ENCODE measurements around the gene INS. TPM values are rescaled to one million over a fixed set of nuclear protein-coding genes. Genes with fewer than 3 reads are reported as not detected.

Gene INS
- total RNA-seq, 1 experiment from 2014 or later, result not detected

DNA sequence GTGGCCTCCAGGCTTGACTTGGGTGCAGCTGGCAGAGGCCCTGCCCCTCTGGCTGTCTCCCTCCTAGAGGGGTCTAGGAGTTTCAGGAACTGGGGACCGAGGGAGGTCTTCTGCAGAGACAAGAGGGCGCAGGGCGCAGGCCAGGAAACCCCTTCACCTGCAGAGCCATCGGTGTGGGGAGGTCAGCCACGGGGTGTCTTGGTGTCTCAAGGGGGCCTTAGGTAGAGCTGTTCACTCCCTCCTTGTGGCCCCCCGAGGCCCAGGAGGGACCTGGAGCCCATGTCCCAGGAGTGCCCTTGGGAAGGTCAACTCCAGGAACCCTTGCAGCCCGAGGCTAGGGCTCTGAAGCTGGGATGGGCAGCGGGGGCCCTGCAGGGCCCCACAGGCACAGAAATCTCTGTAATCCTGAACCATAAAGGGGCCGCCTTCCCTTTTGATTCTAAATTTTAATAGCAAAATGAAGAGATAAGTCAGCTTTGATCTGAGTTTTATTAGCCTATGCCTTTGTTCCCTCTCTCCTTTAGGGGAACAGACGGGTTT is 42.0 kb upstream of the INS start:
- TF ChIP-seq, protein P1, sequence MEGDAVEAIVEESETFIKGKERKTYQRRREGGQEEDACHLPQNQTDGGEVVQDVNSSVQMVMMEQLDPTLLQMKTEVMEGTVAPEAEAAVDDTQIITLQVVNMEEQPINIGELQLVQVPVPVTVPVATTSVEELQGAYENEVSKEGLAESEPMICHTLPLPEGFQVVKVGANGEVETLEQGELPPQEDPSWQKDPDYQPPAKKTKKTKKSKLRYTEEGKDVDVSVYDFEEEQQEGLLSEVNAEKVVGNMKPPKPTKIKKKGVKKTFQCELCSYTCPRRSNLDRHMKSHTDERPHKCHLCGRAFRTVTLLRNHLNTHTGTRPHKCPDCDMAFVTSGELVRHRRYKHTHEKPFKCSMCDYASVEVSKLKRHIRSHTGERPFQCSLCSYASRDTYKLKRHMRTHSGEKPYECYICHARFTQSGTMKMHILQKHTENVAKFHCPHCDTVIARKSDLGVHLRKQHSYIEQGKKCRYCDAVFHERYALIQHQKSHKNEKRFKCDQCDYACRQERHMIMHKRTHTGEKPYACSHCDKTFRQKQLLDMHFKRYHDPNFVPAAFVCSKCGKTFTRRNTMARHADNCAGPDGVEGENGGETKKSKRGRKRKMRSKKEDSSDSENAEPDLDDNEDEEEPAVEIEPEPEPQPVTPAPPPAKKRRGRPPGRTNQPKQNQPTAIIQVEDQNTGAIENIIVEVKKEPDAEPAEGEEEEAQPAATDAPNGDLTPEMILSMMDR (conservative IDR thresholded peaks at IDR 0.05), result no peak

More for the DNA sequence above, 42.0 kb upstream of the INS start:
- no peak overlapping the region for H2BK12ac ChIP-seq (ENCODE audit: insufficient read length, low read depth, low read length)
- H3K9me3 Mint-ChIP-seq, result no peaks in the 10 kb centered on the region
- no peak overlapping the region for H3K27ac ChIP-seq (ENCODE audit: insufficient read length, low read depth, low read length)
- no peak overlapping the region for H2BK20ac ChIP-seq (ENCODE audit: low read depth, low read length, poor library complexity, severe bottlenecking)
- WGBS (ENCODE audit: extremely low coverage, insufficient read length, low lambda C conversion rate), result no CpG with 5 or more reads among the region's 10 CpGs
- no peak overlapping the region for H3K14ac ChIP-seq (ENCODE audit: insufficient read depth, low read length)
- H3K27me3 Mint-ChIP-seq (ENCODE audit: low read depth), result peaks cover 30% of the 10 kb centered on the region
- H3K27ac Mint-ChIP-seq, result no peak overlapping the region
- no peaks in the 10 kb centered on the region for H3K79me1 ChIP-seq (ENCODE audit: insufficient read depth, low read depth, low read length, poor library complexity, severe bottlenecking)
- H3K4me1 ChIP-seq (ENCODE audit: insufficient read depth, low read length), result no peaks in the 10 kb centered on the region
- no peak overlapping the region for H2AK5ac ChIP-seq (ENCODE audit: insufficient read length, low read length)
- no peak overlapping the region for H3K9ac ChIP-seq (ENCODE audit: extremely low read depth, insufficient read length, low read length)
- H3K23ac ChIP-seq (ENCODE audit: insufficient read length, low read depth, low read length), result no peak overlapping the region
- no peak overlapping the region for H2BK120ac ChIP-seq (ENCODE audit: low read depth, low read length, poor library complexity, severe bottlenecking)
- no peaks in the 10 kb centered on the region for H4K20me1 ChIP-seq (ENCODE audit: control insufficient read depth, insufficient read depth, insufficient read length)
- H2BK15ac ChIP-seq (ENCODE audit: low read depth, low read length), result no peak overlapping the region
- H3K4me1 Mint-ChIP-seq, result no peaks in the 10 kb centered on the region
- no peak overlapping the region for H3K4me2 ChIP-seq (ENCODE audit: insufficient read depth, insufficient read length, low read length)
- no peaks in the 10 kb centered on the region for H3K23me2 ChIP-seq (ENCODE audit: insufficient read length, low read depth, low read length, poor library complexity, severe bottlenecking)
- DNase-seq, result no peak
- no peak overlapping the region for H4K5ac ChIP-seq (ENCODE audit: insufficient read length, low read depth, low read length)
- no peak overlapping the region for H3K4me3 Mint-ChIP-seq
- no peak overlapping the region for H3K56ac ChIP-seq (ENCODE audit: insufficient read length, low read depth, low read length)
- no peak overlapping the region for H4K91ac ChIP-seq (ENCODE audit: insufficient read length, low read depth, low read length)
- H3K4ac ChIP-seq (ENCODE audit: low read depth, low read length), result no peak overlapping the region
- H3K79me2 ChIP-seq (ENCODE audit: insufficient read depth, low read length), result no peaks in the 10 kb centered on the region
- no peak overlapping the region for H2BK5ac ChIP-seq (ENCODE audit: insufficient read length, low read length)
- H3K27me3 ChIP-seq (ENCODE audit: insufficient read depth, low read length), result no peaks in the 10 kb centered on the region
- H4K8ac ChIP-seq (replicated peaks; ENCODE audit: insufficient read length, low read depth, low read length), result no peak overlapping the region
- no peaks in the 10 kb centered on the region for H3K9me3 ChIP-seq (ENCODE audit: control insufficient read depth, low read depth, low read length)
- H3K36me3 Mint-ChIP-seq (ENCODE audit: insufficient read depth in 1 of 3, low read depth in 3 of 3), result no peaks in the 10 kb centered on the region
- no peak overlapping the region for H3K18ac ChIP-seq (ENCODE audit: insufficient read length, low read depth, low read length)
- H2AFZ ChIP-seq (ENCODE audit: low read length), result no peak overlapping the region
- no peak overlapping the region for H3T11ph ChIP-seq (ENCODE audit: low read length)

Data from H9 (cell line).